Measurements from ENCODE around the gene MS4A10. TPM values are rescaled to one million over a fixed set of nuclear protein-coding genes. Genes with fewer than 3 reads are reported as not detected.

Gene MS4A10
- total and polyA plus RNA-seq, 3 experiments from 2014 or later: not detected

DNA sequence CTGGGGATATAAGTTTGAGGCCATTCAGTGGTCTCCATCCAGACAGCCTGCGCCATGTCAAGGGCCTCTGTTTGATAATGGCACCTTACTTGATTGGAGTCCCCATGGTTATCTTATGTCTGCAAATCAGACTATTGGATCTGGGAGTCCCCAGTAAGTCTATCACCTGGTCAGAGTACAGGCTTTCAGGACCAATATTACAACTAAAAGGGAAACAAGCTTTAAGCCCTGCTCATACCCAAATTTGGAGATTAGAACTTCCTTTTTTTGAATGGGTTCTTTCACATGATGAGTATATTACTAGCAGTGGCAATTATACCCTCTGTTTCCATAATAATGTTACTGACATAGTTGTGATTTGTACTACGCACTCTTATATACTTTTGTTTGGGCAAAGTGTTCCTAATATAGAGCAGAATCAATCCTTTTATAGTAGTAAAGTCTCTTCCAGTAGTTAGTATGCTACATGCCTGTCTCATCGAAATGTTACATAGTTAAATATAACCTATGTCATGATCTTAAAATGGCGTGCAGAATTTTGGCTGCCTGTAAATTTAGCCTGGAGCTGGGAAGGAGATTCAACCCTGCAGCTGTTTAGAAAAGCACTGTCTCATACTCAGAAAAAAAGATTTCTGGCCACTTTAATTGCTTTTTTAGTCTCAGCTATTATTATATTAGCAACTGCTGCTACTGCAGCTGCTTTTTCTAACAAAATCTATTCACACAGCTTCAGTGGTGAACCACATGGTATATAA is 23.5 kb upstream of the MS4A10 start:
- peaks cover 31 to 83% of the 10 kb centered on the region in 2 donors for H3K27me3 Mint-ChIP-seq
- POLR2A ChIA-PET: no interaction called here
- CTCF ChIA-PET: no interaction called here
- no peaks in the 10 kb centered on the region for H3K4me1 Mint-ChIP-seq
- no peak overlapping the region for H3K27ac Mint-ChIP-seq
- no peak overlapping the region for H3K4me3 ChIP-seq (ENCODE audit: low read length)
- no peaks in the 10 kb centered on the region for H3K36me3 ChIP-seq (ENCODE audit: insufficient read depth, low read length)
- H3K4me3 Mint-ChIP-seq: no peak overlapping the region
- H3K9me3 Mint-ChIP-seq: no peaks in the 10 kb centered on the region
- H3K27ac ChIP-seq (ENCODE audit: low read depth, low read length): no peak overlapping the region
- H3K9me3 ChIP-seq (ENCODE audit: low read length): no peaks in the 10 kb centered on the region
- H3K4me1 ChIP-seq (ENCODE audit: insufficient read depth, low read length): no peaks in the 10 kb centered on the region
- no peaks in the 10 kb centered on the region for H3K27me3 ChIP-seq (ENCODE audit: insufficient read depth, low read length, poor library complexity, severe bottlenecking)
- no peak for DNase-seq
- no peaks in the 10 kb centered on the region for H3K36me3 Mint-ChIP-seq

DNA sequence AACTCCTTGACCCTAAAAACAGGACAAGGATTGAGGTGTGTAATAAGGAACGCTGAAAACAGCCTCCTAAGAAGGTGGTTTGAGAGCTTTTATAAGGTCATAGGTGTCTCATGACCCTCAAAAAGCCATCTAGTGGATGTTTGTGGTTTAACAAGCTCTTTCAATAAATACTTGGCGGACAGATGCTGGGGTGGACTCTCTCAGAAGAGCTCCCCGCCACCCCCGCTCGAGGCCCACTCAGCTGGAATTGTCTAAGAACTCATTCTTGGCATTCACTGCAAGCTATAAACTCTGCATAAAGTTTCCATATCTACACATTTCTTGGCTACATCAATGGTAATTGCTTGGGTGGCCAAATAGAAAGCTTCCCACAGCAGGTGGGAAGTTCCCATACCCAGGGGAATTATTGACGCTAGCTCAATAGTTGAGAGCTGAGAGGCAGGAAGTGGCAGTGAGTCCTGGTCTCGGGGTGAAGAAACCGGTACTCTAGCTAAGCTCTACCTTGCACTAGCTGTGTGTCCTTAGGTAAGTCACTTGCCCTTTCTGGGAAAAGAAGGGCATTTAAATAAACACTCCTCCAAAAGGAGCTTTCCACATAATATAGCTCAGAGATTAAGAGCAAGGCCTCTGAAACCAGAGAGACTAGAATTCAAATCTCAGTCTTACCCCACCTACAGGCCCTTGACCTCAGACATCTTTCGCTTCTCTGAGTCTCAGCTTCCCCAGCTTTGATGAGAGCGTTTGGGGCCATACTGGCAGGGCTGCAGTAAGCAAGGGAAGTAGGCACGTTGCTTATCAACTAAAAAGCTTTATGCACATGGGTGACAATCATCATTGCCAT is 22.1 kb upstream of the MS4A10 start:
- H3K36me3 Mint-ChIP-seq: no peaks in the 10 kb centered on the region
- Histone ChIP-seq H3K9me3 (ENCODE audit: low read length) (no peaks in the 10 kb centered on the region), H3K27ac (ENCODE audit: low read depth, low read length) (no peak overlapping the region), H3K27me3 (ENCODE audit: insufficient read depth, low read length, poor library complexity, severe bottlenecking) (peaks cover 6% of the 10 kb centered on the region), H3K4me3 (ENCODE audit: low read length) (no peak overlapping the region), H3K4me1 (ENCODE audit: insufficient read depth, low read length) (no peaks in the 10 kb centered on the region), H3K36me3 (ENCODE audit: insufficient read depth, low read length) (no peaks in the 10 kb centered on the region)
- POLR2A ChIA-PET: no interaction called here
- DNase-seq: no peak
- H3K4me3 Mint-ChIP-seq: no peak overlapping the region
- no peak overlapping the region for H3K27ac Mint-ChIP-seq
- no peaks in the 10 kb centered on the region for H3K4me1 Mint-ChIP-seq
- CTCF ChIA-PET: interaction anchor here (1.1 kb wide), 1 partner anchor 12 kb away, joined by 4 read pairs; no protein-coding TSS in a partner anchor
- H3K27me3 Mint-ChIP-seq: peaks cover 25 to 79% of the 10 kb centered on the region in 2 donors
- no peaks in the 10 kb centered on the region for H3K9me3 Mint-ChIP-seq

DNA sequence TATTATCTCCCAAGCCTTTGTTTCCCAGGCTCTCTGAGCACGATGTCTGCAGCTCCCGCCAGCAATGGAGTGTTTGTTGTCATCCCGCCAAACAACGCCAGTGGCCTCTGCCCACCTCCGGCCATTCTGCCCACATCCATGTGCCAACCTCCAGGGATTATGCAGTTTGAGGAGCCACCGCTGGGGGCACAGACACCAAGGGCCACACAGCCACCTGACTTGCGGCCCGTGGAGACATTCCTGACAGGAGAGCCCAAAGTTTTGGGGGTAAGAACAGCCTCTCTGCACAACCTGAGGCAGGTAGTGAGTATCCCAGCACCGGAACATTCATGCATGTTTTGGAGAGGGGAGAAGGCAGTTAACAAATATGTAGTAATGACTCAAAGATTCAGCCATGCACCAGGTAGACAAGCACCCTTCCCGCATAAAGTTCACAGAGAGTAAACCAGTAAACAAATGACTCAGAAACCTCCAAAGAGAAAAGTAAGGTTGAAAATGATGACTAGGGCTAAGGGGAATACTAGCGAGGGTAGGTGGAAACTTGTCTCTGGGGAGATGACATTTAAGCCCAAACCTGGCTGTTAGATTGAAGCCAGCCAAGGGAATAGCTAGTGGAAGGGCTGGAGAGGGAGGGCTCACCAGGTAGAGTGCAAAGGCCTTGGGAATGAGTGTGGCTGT is 21.3 kb upstream of the MS4A10 start:
- POLR2A ChIA-PET: no interaction called here
- no peak for DNase-seq
- Mint-ChIP-seq H3K4me1 (no peaks in the 10 kb centered on the region), H3K27me3 (peaks cover 23 to 79% of the 10 kb centered on the region in 2 donors), H3K4me3 (no peak overlapping the region), H3K9me3 (no peaks in the 10 kb centered on the region), H3K27ac (no peak overlapping the region), H3K36me3 (no peaks in the 10 kb centered on the region)
- CTCF ChIA-PET: interaction anchor here (1.1 to 3.1 kb wide), 2 partner anchors 11 to 12 kb away, joined by 4 to 15 read pairs; no protein-coding TSS in a partner anchor
- Histone ChIP-seq H3K27ac (ENCODE audit: low read depth, low read length) (no peak overlapping the region), H3K4me1 (ENCODE audit: insufficient read depth, low read length) (no peaks in the 10 kb centered on the region), H3K36me3 (ENCODE audit: insufficient read depth, low read length) (no peaks in the 10 kb centered on the region), H3K4me3 (ENCODE audit: low read length) (no peak overlapping the region), H3K27me3 (ENCODE audit: insufficient read depth, low read length, poor library complexity, severe bottlenecking) (peaks cover 6% of the 10 kb centered on the region), H3K9me3 (ENCODE audit: low read length) (no peaks in the 10 kb centered on the region)

DNA sequence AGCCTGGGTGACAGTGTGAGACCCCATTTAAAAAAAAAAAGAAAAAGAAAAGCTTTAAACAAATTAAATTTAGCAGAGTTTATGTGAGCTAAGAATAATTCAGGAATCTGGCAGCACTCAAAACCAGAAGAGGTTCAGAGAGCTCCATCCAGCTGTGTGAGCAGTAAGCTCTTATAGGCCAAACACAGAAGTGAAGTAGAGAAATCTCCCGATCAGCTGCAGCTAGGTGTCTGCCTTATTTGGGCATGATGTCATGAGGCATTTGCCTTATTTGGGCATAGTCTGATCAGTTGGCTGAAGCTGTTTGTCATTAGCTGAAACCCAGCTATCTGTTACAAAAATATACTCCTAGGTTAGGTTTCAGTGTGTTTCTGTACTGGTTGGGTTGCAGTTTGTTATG is 20.3 kb upstream of the MS4A10 start:
- ChIA-PET CTCF (interaction anchor here (1.1 to 3.1 kb wide), 3 partner anchors 8 to 422 kb away, joined by 3 to 15 read pairs (median 4); partner anchors contain the start of gene MS4A15), POLR2A (no interaction called here)
- no peaks in the 10 kb centered on the region for H3K36me3 ChIP-seq (ENCODE audit: insufficient read depth, low read length)
- H3K27ac ChIP-seq (ENCODE audit: low read depth, low read length): no peak overlapping the region
- H3K4me3 Mint-ChIP-seq: no peak overlapping the region
- DNase-seq: no peak
- H3K36me3 Mint-ChIP-seq: no peaks in the 10 kb centered on the region
- H3K27me3 Mint-ChIP-seq: peaks cover 24 to 76% of the 10 kb centered on the region in 2 donors
- H3K27me3 ChIP-seq (ENCODE audit: insufficient read depth, low read length, poor library complexity, severe bottlenecking): peaks cover 6% of the 10 kb centered on the region
- no peak overlapping the region for H3K4me3 ChIP-seq (ENCODE audit: low read length)
- no peaks in the 10 kb centered on the region for H3K9me3 Mint-ChIP-seq
- H3K27ac Mint-ChIP-seq: no peak overlapping the region
- H3K9me3 ChIP-seq (ENCODE audit: low read length): no peaks in the 10 kb centered on the region
- no peaks in the 10 kb centered on the region for H3K4me1 ChIP-seq (ENCODE audit: insufficient read depth, low read length)
- no peaks in the 10 kb centered on the region for H3K4me1 Mint-ChIP-seq

DNA sequence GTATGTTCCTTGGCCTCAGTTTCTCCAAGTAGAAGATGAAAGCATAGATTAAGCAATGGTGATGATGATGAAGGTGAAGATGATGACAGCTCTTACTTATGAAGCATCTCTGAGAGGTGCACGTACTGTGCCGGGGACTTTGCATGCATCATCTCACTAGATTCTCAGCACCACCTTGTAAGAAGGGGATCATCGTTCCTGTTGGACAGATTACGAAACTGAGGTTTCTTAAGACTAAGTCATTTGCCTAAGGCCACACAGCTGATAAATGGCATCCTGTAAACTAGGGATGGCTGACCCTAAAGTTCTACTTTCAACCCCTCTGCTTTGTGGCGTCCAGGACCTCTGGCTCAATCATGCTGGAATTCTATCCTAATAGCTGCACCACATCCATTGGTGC is 19.8 kb upstream of the MS4A10 start:
- Histone ChIP-seq H3K9me3 (ENCODE audit: low read length) (no peaks in the 10 kb centered on the region), H3K36me3 (ENCODE audit: insufficient read depth, low read length) (no peaks in the 10 kb centered on the region), H3K4me3 (ENCODE audit: low read length) (no peak overlapping the region), H3K27me3 (ENCODE audit: insufficient read depth, low read length, poor library complexity, severe bottlenecking) (peaks cover 6% of the 10 kb centered on the region), H3K27ac (ENCODE audit: low read depth, low read length) (no peak overlapping the region), H3K4me1 (ENCODE audit: insufficient read depth, low read length) (no peaks in the 10 kb centered on the region)
- H3K36me3 Mint-ChIP-seq: no peaks in the 10 kb centered on the region
- no peak for DNase-seq
- H3K4me1 Mint-ChIP-seq: no peaks in the 10 kb centered on the region
- no peaks in the 10 kb centered on the region for H3K9me3 Mint-ChIP-seq
- POLR2A ChIA-PET: no interaction called here
- CTCF ChIA-PET: interaction anchor here (1.1 to 3.1 kb wide), 3 partner anchors 9 to 423 kb away, joined by 3 to 15 read pairs (median 4); partner anchors contain the start of gene MS4A15
- no peak overlapping the region for H3K27ac Mint-ChIP-seq
- H3K27me3 Mint-ChIP-seq: peaks cover 19 to 74% of the 10 kb centered on the region in 2 donors
- H3K4me3 Mint-ChIP-seq: no peak overlapping the region

DNA sequence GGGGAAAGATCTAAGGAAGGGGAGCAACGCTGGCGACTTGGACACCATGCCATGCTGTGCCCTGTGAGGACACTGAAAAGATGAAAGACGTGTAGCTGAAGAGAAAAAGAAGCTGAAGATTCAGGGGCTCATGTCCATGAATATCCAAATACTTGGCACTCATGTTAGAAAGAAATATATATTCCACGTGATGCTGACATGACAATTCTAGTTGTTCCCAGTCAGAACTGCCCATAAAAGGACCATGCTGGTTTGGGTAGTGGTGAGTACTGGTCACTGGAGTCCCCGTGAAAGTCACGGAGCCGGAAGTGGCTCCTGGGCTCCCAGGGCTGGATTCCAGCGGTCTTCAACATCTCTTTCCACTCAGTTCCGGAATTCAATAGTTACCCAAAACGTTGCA is 18.6 kb upstream of the MS4A10 start:
- Histone ChIP-seq H3K9me3 (ENCODE audit: low read length) (no peaks in the 10 kb centered on the region), H3K4me1 (ENCODE audit: insufficient read depth, low read length) (no peaks in the 10 kb centered on the region), H3K4me3 (ENCODE audit: low read length) (no peak overlapping the region), H3K36me3 (ENCODE audit: insufficient read depth, low read length) (no peaks in the 10 kb centered on the region), H3K27me3 (ENCODE audit: insufficient read depth, low read length, poor library complexity, severe bottlenecking) (peaks cover 6% of the 10 kb centered on the region), H3K27ac (ENCODE audit: low read depth, low read length) (no peak overlapping the region)
- POLR2A ChIA-PET: no interaction called here
- H3K36me3 Mint-ChIP-seq: no peaks in the 10 kb centered on the region
- H3K9me3 Mint-ChIP-seq: no peaks in the 10 kb centered on the region
- H3K4me3 Mint-ChIP-seq: peak overlapping the region in 1 of 7 donors; percentile 32
- no peaks in the 10 kb centered on the region for H3K4me1 Mint-ChIP-seq
- peaks cover 18 to 66% of the 10 kb centered on the region in 2 donors for H3K27me3 Mint-ChIP-seq
- H3K27ac Mint-ChIP-seq: no peak overlapping the region
- no peak for DNase-seq
- CTCF ChIA-PET: interaction anchor here (3.1 kb wide), 1 partner anchor 9 kb away, joined by 15 read pairs; no protein-coding TSS in a partner anchor

DNA sequence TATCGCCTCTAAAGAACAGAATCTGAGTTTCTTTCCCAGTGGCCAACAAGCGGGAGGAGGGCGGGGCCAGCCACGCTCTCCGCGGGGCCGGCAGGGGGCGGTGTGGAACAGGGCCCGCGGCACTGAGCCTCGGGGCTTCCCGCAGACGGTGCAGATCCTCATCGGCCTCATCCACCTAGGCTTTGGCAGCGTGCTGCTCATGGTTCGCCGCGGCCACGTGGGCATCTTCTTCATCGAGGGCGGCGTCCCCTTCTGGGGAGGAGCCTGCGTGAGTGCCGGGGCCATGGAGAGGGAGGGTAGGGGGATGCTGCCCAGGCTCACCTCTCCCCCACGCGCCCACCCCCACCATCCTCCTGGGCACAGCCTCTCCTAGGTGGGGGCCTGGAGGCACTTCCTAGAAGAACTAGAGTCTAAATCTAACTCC is 17.7 kb upstream of the MS4A10 start:
- ChIA-PET POLR2A (no interaction called here), CTCF (no interaction called here)
- no peaks in the 10 kb centered on the region for H3K9me3 ChIP-seq (ENCODE audit: low read length)
- H3K27ac ChIP-seq (ENCODE audit: low read depth, low read length): no peak overlapping the region
- H3K27me3 ChIP-seq (ENCODE audit: insufficient read depth, low read length, poor library complexity, severe bottlenecking): peaks cover 6% of the 10 kb centered on the region
- no peak overlapping the region for H3K27ac Mint-ChIP-seq
- no peaks in the 10 kb centered on the region for H3K36me3 ChIP-seq (ENCODE audit: insufficient read depth, low read length)
- peaks cover 18 to 63% of the 10 kb centered on the region in 2 donors for H3K27me3 Mint-ChIP-seq
- H3K4me1 Mint-ChIP-seq: peaks cover 0 to 2% (median 0%) of the 10 kb centered on the region in 3 donors
- H3K4me3 ChIP-seq (ENCODE audit: low read length): no peak overlapping the region
- no peaks in the 10 kb centered on the region for H3K36me3 Mint-ChIP-seq
- no peak for DNase-seq
- H3K9me3 Mint-ChIP-seq: no peaks in the 10 kb centered on the region
- H3K4me1 ChIP-seq (ENCODE audit: insufficient read depth, low read length): no peaks in the 10 kb centered on the region
- no peak overlapping the region for H3K4me3 Mint-ChIP-seq
